WTC11 (cell line): ENCODE data around the gene FSD2.

Experiments
- CREM ChIP-seq: sonication (generic); formaldehyde crosslinking; IDR thresholded peaks from 2 replicates; pipeline ENCODE4 v1.8.1; 2022; ENCODE audit warnings: mild to moderate bottlenecking, missing genetic modification reagents, moderate library complexity
- CTCF ChIP-seq: fragments of 200-600 bp; IDR thresholded peaks from 2 replicates; pipeline ENCODE4 v1.8.0; 2022; ENCODE audit warnings: antibody characterized with exemption
- GABPB1 ChIP-seq: sonication (generic); formaldehyde crosslinking; IDR thresholded peaks from 2 replicates; pipeline ENCODE4 v1.8.1; 2023; ENCODE audit warnings: mild to moderate bottlenecking, missing genetic modification reagents
- IRF1 ChIP-seq: sonication (generic); formaldehyde crosslinking; IDR thresholded peaks from 2 replicates; pipeline ENCODE4 v1.8.0; 2023; ENCODE audit warnings: missing genetic modification reagents
- TF ChIP-seq, protein P1 (sequence below): sonication (generic); formaldehyde crosslinking; IDR thresholded peaks from 2 replicates; pipeline ENCODE4 v1.8.0; 2022; ENCODE audit warnings: missing genetic modification reagents
- TF ChIP-seq, protein P2 (sequence below): sonication (generic); formaldehyde crosslinking; IDR thresholded peaks from 2 replicates; pipeline ENCODE4 v1.8.1; 2022; ENCODE audit warnings: low read depth, missing genetic modification reagents, borderline replicate concordance

- TF ChIP-seq CTCF: no peak
- TF ChIP-seq, protein P1, sequence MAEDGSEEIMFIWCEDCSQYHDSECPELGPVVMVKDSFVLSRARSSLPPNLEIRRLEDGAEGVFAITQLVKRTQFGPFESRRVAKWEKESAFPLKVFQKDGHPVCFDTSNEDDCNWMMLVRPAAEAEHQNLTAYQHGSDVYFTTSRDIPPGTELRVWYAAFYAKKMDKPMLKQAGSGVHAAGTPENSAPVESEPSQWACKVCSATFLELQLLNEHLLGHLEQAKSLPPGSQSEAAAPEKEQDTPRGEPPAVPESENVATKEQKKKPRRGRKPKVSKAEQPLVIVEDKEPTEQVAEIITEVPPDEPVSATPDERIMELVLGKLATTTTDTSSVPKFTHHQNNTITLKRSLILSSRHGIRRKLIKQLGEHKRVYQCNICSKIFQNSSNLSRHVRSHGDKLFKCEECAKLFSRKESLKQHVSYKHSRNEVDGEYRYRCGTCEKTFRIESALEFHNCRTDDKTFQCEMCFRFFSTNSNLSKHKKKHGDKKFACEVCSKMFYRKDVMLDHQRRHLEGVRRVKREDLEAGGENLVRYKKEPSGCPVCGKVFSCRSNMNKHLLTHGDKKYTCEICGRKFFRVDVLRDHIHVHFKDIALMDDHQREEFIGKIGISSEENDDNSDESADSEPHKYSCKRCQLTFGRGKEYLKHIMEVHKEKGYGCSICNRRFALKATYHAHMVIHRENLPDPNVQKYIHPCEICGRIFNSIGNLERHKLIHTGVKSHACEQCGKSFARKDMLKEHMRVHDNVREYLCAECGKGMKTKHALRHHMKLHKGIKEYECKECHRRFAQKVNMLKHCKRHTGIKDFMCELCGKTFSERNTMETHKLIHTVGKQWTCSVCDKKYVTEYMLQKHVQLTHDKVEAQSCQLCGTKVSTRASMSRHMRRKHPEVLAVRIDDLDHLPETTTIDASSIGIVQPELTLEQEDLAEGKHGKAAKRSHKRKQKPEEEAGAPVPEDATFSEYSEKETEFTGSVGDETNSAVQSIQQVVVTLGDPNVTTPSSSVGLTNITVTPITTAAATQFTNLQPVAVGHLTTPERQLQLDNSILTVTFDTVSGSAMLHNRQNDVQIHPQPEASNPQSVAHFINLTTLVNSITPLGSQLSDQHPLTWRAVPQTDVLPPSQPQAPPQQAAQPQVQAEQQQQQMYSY: no peak
- TF ChIP-seq CREM (CRISPR knock-in tag): no peak
- no peak for TF ChIP-seq GABPB1 (CRISPR knock-in tag)
- TF ChIP-seq IRF1 (CRISPR knock-in tag): no peak
- TF ChIP-seq, protein P2, sequence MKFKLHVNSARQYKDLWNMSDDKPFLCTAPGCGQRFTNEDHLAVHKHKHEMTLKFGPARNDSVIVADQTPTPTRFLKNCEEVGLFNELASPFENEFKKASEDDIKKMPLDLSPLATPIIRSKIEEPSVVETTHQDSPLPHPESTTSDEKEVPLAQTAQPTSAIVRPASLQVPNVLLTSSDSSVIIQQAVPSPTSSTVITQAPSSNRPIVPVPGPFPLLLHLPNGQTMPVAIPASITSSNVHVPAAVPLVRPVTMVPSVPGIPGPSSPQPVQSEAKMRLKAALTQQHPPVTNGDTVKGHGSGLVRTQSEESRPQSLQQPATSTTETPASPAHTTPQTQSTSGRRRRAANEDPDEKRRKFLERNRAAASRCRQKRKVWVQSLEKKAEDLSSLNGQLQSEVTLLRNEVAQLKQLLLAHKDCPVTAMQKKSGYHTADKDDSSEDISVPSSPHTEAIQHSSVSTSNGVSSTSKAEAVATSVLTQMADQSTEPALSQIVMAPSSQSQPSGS (CRISPR knock-in tag): no peak
These were observed 1.3 kb downstream of the FSD2 start for GRCh38 chr15:82804575-82804949.
